Astrocyte of the spinal cord (primary cell): ENCODE measurements around the gene H3-3A.

Experiments
- DNase-seq: peaks from one replicate; pipeline ENCODE4 v3.0.0; 2011; ENCODE audit warnings: low read depth, low spot score
- H3K4me3 ChIP-seq: 2 replicates; pipeline ENCODE4 v1.5.1; 2011; ENCODE audit warnings: low read depth, mild to moderate bottlenecking, low read length, moderate library complexity
- CTCF ChIP-seq: IDR thresholded peaks from 2 replicates; pipeline ENCODE4 v1.5.1; 2012; ENCODE audit warnings: low read depth, mild to moderate bottlenecking, low read length, inconsistent platforms
- in situ Hi-C: cut with HindIII; loops from 2 replicates; pipeline ENCODE4 v1.10.0; 2017; ENCODE audit warnings: low sequenced_read_pairs

Gene H3-3A

GRCh38 chr1:226026833-226027232, 35.7 kb upstream of the H3-3A start:
- no peak overlapping the region for H3K4me3 ChIP-seq
- no peak for TF ChIP-seq CTCF
- in situ Hi-C loops, result no loop called here
- DNase-seq, result no peak

- in situ Hi-C loops, result no loop called here
- no peak overlapping the region for H3K4me3 ChIP-seq
- DNase-seq, result peak; percentile 5
- TF ChIP-seq CTCF, result no peak
Measured at GRCh38 chr1:226027538-226028217, 34.8 kb upstream of the H3-3A start.

- in situ Hi-C loops, result no loop called here
- no peak for DNase-seq
- TF ChIP-seq CTCF, result no peak
- H3K4me3 ChIP-seq, result no peak overlapping the region
Measured at GRCh38 chr1:226029093-226029496, 33.4 kb upstream of the H3-3A start.

- H3K4me3 ChIP-seq, result no peak overlapping the region
- TF ChIP-seq CTCF, result no peak
- in situ Hi-C loops, result no loop called here
- DNase-seq, result no peak
Measured at GRCh38 chr1:226029568-226030225, 32.8 kb upstream of the H3-3A start.

- no peak for TF ChIP-seq CTCF
- in situ Hi-C loops, result no loop called here
- DNase-seq, result no peak
- H3K4me3 ChIP-seq, result no peak overlapping the region
Measured at GRCh38 chr1:226033582-226033981, 28.9 kb upstream of the H3-3A start.

GRCh38 chr1:226033991-226034390, 28.5 kb upstream of the H3-3A start:
- H3K4me3 ChIP-seq, result no peak overlapping the region
- no peak for DNase-seq
- TF ChIP-seq CTCF, result no peak
- in situ Hi-C loops, result no loop called here
